ENCODE results near the gene GNAO1. TPM values are rescaled to one million over a fixed set of nuclear protein-coding genes. Genes with fewer than 3 reads are reported as not detected.

The GNAO1 gene
- total and polyA plus RNA-seq, 2 of the 13 experiments (the other 11 are each of a cell fraction or from before 2014, with no cell fraction given): not detected

GRCh38 chr16:56274369-56274768 lies 83.1 kb downstream of the GNAO1 start:
- Histone ChIP-seq H3K27ac (ENCODE audit: extremely low read length, insufficient read depth, low read length) (no peak overlapping the region), H3K9ac (ENCODE audit: insufficient read depth, low read depth, low read length) (no peak overlapping the region), H3K4me3 (replicated peaks in 1 of 3; ENCODE audit: insufficient read depth in 1 of 3, low read depth in 2 of 3, low read length in 3 of 3) (no peak overlapping the region), H4K20me1 (ENCODE audit: insufficient read depth, low read length) (no peaks in the 10 kb centered on the region), H3K4me2 (ENCODE audit: low read depth, low read length) (no peak overlapping the region), H3K36me3 (replicated peaks in 1 of 2; ENCODE audit: control insufficient read depth in 1 of 2, insufficient read depth in 2 of 2, low read length in 2 of 2) (no peaks in the 10 kb centered on the region), H3K9me3 (ENCODE audit: low read length) (no peaks in the 10 kb centered on the region), H3K4me1 (ENCODE audit: insufficient read depth, low read length) (peaks cover 5% of the 10 kb centered on the region), H3K79me2 (ENCODE audit: insufficient read depth, low read length) (no peaks in the 10 kb centered on the region), H3K27me3 (ENCODE audit: control insufficient read depth in 1 of 2, insufficient read depth in 2 of 2, low read length in 2 of 2) (peaks cover 0 to 8% of the 10 kb centered on the region in 2 experiments; a peak in 3 of 5 replicates), H2AFZ (ENCODE audit: low read length) (no peak overlapping the region)
- BruUV-seq (replicated peaks): no TSS peak
- 26% methylated on average over 4 of the region's 4 CpGs for WGBS (ENCODE audit: low lambda C conversion rate)
- intact Hi-C loops (cut with micrococcal nuclease; ENCODE audit: unreplicated experiment): no loop called here
- ATAC-seq (no peak), DNase-seq (ENCODE audit: low spot score) (no peak), FAIRE-seq (no peak)
- in situ Hi-C loops (cut with HindIII; ENCODE audit: extremely low pct_ligation_motif_present, low pct_unique_long_range_greater_than_20kb): loop anchor here (10.0 kb wide), 1 partner anchor 230 kb away; no protein-coding TSS in a partner anchor
- CTCF ChIA-PET (ENCODE audit: low intra/inter-chr PET ratio, low total read pairs): no interaction called here
- POLR2A ChIA-PET: no interaction called here
- TF ChIP-seq, protein P1, sequence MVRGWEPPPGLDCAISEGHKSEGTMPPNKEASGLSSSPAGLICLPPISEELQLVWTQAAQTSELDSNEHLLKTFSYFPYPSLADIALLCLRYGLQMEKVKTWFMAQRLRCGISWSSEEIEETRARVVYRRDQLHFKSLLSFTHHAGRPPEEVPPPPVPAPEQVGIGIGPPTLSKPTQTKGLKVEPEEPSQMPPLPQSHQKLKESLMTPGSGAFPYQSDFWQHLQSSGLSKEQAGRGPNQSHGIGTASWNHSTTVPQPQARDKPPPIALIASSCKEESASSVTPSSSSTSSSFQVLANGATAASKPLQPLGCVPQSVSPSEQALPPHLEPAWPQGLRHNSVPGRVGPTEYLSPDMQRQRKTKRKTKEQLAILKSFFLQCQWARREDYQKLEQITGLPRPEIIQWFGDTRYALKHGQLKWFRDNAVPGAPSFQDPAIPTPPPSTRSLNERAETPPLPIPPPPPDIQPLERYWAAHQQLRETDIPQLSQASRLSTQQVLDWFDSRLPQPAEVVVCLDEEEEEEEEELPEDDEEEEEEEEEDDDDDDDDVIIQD (CRISPR knock-in tag; IDR thresholded peaks at IDR 0.05; ENCODE audit: low read depth): no peak
- no peak for TF ChIP-seq ESRRA (CRISPR knock-in tag; IDR thresholded peaks at IDR 0.05; ENCODE audit: low read depth)
- no peak for TF ChIP-seq ZBTB7B (CRISPR knock-in tag; IDR thresholded peaks at IDR 0.05)
- no peak for TF ChIP-seq FOXA3 (CRISPR knock-in tag; IDR thresholded peaks at IDR 0.05)
- TF ChIP-seq ZNF292 (CRISPR knock-in tag; IDR thresholded peaks at IDR 0.05; ENCODE audit: borderline replicate concordance, low read depth): no peak
- no peak for TF ChIP-seq POLR2AphosphoS5 (IDR thresholded peaks at IDR 0.05; ENCODE audit: low read depth, low read length)
- TF ChIP-seq TOE1 (CRISPR knock-in tag; IDR thresholded peaks at IDR 0.05): no peak
- no peak for TF ChIP-seq NFYC (CRISPR knock-in tag; IDR thresholded peaks at IDR 0.05)
- TF ChIP-seq ZNF609 (CRISPR knock-in tag; IDR thresholded peaks at IDR 0.05; ENCODE audit: borderline replicate concordance): no peak
- TF ChIP-seq, protein P2, sequence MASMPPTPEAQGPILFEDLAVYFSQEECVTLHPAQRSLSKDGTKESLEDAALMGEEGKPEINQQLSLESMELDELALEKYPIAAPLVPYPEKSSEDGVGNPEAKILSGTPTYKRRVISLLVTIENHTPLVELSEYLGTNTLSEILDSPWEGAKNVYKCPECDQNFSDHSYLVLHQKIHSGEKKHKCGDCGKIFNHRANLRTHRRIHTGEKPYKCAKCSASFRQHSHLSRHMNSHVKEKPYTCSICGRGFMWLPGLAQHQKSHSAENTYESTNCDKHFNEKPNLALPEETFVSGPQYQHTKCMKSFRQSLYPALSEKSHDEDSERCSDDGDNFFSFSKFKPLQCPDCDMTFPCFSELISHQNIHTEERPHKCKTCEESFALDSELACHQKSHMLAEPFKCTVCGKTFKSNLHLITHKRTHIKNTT (CRISPR knock-in tag; IDR thresholded peaks at IDR 0.05): no peak
- no peak for TF ChIP-seq PRDM10 (CRISPR knock-in tag; IDR thresholded peaks at IDR 0.05; ENCODE audit: low read depth)
- TF ChIP-seq DNMT3B (CRISPR knock-in tag; conservative IDR thresholded peaks at IDR 0.05): no peak
- TF ChIP-seq ZNF136 (CRISPR knock-in tag; IDR thresholded peaks at IDR 0.05; ENCODE audit: low read depth): no peak
- no peak for TF ChIP-seq ZMAT3 (CRISPR knock-in tag; conservative IDR thresholded peaks at IDR 0.05)
- TF ChIP-seq ZNF768 (CRISPR knock-in tag; IDR thresholded peaks at IDR 0.05): no peak

All from HepG2 (cell line).